Measurements from ENCODE around the gene CHST7.

CHST7 gene

GRCh38 chrX:46620505-46620904 lies 46.9 kb downstream of the CHST7 start:
- H3K4me3 ChIP-seq (ENCODE audit: low read length) = no peak overlapping the region
- no peak for TF ChIP-seq CTCF (IDR thresholded peaks at IDR 0.05; ENCODE audit: insufficient read depth, low read depth, low read length, missing control alignments)
- DNase-seq (ENCODE audit: low read depth) = peak; percentile 5

GRCh38 chrX:46621572-46621971 lies 48.0 kb downstream of the CHST7 start:
- DNase-seq (ENCODE audit: low read depth) = no peak
- TF ChIP-seq CTCF (IDR thresholded peaks at IDR 0.05; ENCODE audit: insufficient read depth, low read depth, low read length, missing control alignments) = no peak
- H3K4me3 ChIP-seq (ENCODE audit: low read length) = no peak overlapping the region

- TF ChIP-seq CTCF (IDR thresholded peaks at IDR 0.05; ENCODE audit: insufficient read depth, low read depth, low read length, missing control alignments) = no peak
- peak; percentile 11 for DNase-seq (ENCODE audit: low read depth)
- no peak overlapping the region for H3K4me3 ChIP-seq (ENCODE audit: low read length)
Measured at GRCh38 chrX:46624090-46624786, 50.7 kb downstream of the CHST7 start.

- no peak for TF ChIP-seq CTCF (IDR thresholded peaks at IDR 0.05; ENCODE audit: insufficient read depth, low read depth, low read length, missing control alignments)
Measured at GRCh38 chrX:46626566-46626965, 53.0 kb downstream of the CHST7 start.

GRCh38 chrX:46627062-46627461 lies 53.5 kb downstream of the CHST7 start:
- no peak for DNase-seq (ENCODE audit: low read depth)
- H3K4me3 ChIP-seq (ENCODE audit: low read length) = no peak overlapping the region
- TF ChIP-seq CTCF (IDR thresholded peaks at IDR 0.05; ENCODE audit: insufficient read depth, low read depth, low read length, missing control alignments) = no peak

More at GRCh38 chrX:46626566-46626965, 53.0 kb downstream of the CHST7 start:
- H3K4me3 ChIP-seq (ENCODE audit: low read length) = no peak overlapping the region
- no peak for DNase-seq (ENCODE audit: low read depth)

GRCh38 chrX:46627711-46628419 lies 54.3 kb downstream of the CHST7 start:
- no peak for DNase-seq (ENCODE audit: low read depth)
- H3K4me3 ChIP-seq (ENCODE audit: low read length) = no peak overlapping the region
- no peak for TF ChIP-seq CTCF (IDR thresholded peaks at IDR 0.05; ENCODE audit: insufficient read depth, low read depth, low read length, missing control alignments)

Measured in epithelial cell of esophagus (primary cell).